NCI-H510A treated with DMSO at 0.1 percent for 48 hours (cell line): ENCODE measurements around the gene LGALS3BP.
A peak's percentile ranks its signal among the peaks of the same experiment; 100 is the strongest.

Source experiments
- DNase-seq: peaks from one replicate; lab custom pipeline; 2025; lab: John Stamatoyannopoulos, UW

LGALS3BP gene

DNA sequence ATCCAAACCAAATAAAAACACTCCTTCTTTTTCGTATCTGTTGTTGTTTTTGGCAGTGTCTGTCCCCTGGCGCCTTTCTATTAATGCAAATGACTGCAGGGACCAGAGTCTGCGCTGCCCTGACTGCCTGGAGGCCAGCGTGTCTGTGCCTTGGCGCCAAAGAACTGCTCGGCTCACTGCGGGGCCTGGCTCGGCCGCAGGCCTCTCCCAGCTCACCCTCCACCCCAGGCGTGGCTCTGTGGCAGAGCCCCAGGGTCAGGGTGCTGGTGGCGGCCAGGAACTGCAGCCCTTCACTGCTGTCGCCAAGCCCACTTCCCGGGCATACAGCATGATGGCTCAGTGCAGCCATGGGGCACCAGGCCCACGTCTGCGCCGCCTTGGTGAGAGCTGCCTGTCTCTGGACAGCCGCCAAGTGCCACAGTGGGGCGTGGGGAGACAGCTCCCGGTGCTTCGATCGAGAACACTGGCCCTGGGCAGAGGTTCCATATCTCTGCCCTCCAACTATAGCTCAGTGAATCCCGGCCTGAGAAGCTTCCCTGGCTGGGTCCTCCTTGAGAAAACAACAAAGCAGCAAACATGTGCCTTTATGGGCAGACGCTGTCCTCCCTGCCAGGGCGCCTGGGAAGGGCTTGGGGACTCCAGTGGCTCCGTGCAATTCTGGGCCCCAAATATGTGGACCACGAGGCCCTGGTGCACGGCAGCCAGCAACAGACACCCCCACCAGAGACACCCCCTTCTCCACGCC, 18.8 kb upstream of the LGALS3BP start:
- DNase-seq: no peak

GRCh38 chr17:78997881-78998280, 18.2 kb upstream of the LGALS3BP start:
- DNase-seq: no peak

DNA sequence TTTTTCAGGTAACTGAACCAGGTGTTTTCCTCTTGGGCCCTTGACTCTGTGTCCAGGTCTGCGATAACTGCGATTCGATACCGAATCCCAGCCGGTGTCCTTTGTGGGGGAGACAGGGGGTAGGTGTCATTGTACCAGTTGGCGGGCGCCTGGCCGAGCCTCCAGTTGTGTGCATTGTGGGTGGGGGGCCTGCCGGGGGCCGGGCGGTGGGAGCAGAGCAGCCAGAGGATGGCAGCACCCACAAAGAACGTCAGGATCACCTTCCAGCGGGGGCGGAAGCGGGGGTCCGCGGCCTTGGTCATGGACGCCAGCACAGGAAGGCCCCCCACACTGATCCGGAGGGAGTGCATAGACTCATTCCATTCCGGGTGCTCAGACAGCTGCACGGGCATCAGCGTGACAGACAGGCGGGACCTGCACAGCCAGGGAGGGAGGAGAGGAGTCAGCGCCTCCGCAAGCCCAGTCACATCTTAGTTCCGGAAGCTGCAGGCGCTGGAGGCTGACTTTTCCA, 17.6 kb upstream of the LGALS3BP start:
- no peak for DNase-seq

DNA sequence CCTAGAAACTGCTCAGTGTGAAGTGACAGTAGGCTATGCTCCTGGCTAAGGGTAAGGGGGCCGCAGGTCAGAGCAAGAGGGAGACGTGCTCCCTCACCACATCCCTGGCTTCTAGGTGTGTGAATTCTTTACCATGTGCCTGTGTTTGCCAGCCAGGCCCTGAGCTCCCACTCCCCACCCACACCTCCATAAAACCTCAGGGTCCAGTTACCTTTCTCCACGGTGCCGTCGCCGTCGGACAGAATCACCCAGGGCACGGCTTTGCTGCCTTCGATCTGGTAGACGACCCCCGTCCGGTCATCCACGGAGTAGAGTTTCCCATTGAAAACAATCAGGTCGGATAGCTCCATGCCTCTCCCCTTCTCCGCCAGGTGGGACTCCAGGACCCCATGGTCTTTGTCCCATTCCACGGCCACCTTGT, 17.1 kb upstream of the LGALS3BP start:
- no peak for DNase-seq

DNA sequence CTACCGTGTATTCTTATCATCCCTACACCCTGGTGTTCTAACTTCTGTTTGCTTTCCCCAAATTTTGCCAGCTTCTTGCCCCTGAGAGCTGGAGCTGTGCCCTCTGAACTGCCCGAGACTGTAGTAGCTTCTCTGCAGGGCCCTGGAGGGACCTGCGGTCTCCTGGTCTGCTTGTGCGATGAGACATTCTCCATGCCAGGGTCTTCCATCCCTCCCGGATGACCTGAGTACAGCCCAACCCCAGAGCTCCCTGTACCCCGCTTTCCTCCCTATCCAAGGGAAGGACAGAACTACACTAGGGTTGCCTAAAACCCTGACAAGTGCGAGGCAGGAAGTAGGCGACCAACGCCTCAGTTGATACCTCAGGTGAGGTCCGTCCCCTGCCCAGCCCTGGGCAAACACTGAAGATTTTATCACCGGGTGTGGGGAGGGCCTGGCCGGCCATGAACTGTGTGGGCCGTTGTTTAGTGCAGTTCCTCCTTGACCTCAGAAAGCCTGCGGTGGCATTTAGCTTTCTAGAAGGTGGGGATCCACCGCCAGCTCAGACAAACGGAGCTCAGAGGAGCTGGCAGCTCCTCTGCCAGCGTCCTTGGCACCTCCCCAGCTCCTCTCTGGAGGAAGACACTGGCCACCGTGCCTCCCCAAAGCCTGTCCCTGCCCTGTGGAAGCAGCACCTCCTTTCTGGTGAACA, 16.2 kb upstream of the LGALS3BP start:
- no peak for DNase-seq

- no peak for DNase-seq
Measured at GRCh38 chr17:78995022-78995760, 15.5 kb upstream of the LGALS3BP start.

- DNase-seq: no peak
Measured at GRCh38 chr17:78993981-78994671, 14.4 kb upstream of the LGALS3BP start.

DNA sequence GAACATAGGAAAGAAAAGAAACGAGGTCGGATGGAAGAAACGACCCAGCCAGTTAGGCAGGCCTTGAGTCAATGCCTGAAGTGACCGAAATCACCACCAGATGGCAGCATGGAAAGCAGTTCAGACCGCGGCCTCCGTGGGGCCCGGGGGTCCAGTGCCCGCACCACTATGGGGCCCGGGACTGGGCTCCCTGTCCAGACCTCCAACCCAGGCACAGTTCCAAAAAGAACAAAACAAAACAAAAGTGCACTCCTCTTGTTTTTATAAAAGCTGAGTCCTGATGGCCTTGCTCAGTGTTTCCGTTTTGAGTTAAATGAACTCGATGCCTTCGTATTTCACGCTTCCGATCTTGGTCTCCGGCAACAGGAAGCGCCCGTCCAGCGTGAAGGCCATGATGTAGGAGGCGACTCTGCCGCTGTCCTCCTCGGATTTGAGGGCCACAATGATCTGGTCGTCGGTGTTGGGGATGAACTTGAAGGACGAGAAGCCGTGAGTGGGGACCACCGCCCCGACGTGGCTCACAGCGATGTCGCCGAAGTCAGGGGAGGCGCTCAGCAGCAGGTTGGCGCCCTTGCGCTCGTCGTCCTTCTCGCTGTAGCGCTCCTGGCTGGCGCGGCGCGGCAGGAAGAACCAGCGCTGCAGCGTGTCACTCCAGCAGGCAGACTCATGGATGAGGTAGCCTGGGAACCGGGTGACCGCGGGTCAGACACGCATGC, 13.7 kb upstream of the LGALS3BP start:
- peak; percentile 32 for DNase-seq

- no peak for DNase-seq
Measured at GRCh38 chr17:78992542-78993212, 13.0 kb upstream of the LGALS3BP start.

DNA sequence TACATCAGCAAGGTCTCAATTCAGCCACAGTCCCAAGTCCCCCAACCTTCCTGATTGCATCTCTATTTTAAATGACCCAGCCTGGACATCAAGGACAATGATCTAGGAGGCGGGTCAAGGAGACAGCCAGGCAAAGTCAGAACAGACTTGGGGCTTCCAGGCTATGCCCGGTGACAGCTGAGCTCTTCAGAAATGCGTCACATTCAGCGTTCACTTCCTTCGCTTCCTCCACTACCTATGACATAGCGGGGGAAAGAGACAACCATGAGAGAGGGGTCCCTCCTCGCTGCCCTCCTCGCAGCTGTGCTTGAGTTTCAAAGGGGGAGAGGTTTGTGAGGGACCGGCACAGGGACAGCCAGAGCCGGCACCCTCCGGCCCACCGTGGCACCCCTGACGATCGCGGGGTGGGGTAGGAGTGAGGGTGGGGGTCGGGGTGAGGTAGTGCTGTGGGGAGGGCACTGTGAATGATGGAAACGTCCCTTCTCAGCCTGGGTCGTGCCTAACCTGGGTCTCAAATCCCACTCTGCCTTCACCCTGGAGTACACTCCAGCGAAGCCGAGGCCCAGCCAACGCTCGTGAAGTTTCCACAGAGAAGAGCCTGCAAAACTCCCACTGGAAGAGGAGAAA, 12.3 kb upstream of the LGALS3BP start:
- no peak for DNase-seq

- DNase-seq: no peak
Measured at GRCh38 chr17:78991017-78991738, 11.5 kb upstream of the LGALS3BP start.

DNA sequence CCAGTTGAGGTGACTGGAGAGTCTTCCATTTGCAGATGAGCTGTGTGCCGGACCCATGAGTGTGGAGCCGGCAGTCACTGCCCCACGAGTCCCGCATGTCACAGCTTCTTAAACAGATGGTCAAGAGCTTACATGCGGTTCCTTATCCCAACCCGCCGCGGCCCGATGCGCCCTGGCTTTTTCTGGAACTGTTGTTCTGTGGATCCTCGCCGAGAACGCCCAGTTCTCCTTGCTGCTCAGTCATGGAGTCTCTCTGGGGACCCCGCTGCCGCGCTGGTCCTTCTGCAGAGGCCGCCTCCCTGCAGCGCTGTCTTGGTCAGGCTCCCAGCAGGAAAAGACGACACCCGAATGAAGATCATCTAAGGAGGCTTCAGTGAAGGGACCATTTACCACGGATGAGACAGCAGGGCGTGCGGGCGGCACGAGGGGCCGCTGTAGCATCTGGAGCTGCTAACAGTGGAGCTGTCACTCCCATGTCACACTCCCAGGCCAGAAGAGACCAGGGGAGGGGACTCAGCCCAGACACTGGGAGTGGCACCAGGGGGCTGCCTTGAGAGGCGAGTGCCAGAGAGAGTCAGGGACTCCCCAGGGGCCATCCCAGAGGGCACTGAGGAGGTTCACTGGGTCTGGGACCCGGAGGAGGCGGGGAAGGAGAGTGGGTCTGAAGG, 10.8 kb upstream of the LGALS3BP start:
- DNase-seq: no peak

DNA sequence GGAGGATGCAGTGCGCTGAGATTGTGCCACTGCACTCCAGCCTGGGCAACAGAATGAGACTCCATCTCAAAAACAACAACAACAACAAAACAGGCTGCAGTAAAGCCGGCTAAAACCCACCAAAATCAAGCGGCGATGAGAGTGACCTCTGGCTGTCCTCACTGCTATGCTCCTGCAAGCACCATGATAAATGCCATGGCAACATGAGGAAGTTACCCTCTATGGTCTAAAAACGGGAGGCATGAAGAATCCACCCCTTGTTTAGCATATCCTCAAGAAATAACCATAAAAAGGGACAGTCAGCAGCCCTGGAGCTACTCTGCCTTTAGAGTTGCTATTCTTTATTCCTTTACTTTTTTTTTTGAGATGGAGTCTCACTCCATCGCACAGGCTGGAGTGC, 8.4 kb upstream of the LGALS3BP start:
- DNase-seq: no peak

DNA sequence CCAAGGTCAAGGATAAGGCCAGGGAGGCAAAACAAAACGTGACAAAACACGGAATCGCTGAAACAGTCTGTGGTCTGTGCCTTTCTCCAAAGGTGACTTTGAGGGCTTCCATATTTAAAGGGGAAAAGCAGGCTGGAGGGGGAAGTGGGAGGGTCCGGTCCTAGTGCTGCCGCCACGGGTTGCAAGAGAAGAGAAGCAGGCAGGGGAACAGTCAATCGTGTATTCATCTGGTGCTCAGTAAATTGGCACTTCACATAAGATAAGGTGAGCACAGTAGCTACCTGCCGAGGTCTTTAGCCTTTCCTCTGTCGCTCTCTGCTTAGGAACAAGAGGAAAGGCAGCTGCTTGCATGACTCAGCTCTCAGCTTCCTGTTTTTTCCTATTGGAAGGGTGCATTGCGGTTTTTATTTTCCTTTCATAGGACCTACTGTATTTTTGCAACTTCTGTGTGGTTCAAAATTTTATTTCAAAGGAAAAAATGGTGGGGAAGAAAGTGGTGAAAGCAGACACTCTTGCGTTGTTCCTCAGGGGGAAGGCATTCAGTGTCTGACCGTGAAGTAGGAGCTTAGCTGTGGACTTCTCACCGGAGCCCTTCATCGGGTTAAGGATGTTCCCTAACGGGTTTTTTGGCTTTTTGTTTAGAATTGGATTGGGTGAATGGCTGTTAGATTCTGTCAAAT, 7.1 kb upstream of the LGALS3BP start:
- DNase-seq: peak; percentile 86

- DNase-seq: peak; percentile 51
Measured at GRCh38 chr17:78986048-78986648, 6.4 kb upstream of the LGALS3BP start.

DNA sequence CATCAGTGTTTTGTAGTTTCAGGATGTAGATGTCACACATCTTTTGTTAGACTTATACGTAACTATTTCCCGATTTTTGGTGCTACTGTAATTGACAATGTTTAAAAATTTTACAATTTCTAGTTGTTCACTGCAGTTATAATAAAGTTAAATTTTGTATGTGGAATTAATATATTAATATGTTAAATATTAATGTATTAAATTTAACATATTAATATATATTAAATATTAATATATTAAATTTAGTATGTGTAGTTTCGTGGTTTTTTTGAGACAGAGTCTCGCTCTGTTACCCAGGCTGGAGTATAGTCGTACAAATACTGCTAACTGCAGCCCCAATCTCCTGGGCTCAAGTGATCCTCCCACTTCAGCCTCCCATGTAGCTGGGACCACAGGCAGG, 5.7 kb upstream of the LGALS3BP start:
- no peak for DNase-seq

DNA sequence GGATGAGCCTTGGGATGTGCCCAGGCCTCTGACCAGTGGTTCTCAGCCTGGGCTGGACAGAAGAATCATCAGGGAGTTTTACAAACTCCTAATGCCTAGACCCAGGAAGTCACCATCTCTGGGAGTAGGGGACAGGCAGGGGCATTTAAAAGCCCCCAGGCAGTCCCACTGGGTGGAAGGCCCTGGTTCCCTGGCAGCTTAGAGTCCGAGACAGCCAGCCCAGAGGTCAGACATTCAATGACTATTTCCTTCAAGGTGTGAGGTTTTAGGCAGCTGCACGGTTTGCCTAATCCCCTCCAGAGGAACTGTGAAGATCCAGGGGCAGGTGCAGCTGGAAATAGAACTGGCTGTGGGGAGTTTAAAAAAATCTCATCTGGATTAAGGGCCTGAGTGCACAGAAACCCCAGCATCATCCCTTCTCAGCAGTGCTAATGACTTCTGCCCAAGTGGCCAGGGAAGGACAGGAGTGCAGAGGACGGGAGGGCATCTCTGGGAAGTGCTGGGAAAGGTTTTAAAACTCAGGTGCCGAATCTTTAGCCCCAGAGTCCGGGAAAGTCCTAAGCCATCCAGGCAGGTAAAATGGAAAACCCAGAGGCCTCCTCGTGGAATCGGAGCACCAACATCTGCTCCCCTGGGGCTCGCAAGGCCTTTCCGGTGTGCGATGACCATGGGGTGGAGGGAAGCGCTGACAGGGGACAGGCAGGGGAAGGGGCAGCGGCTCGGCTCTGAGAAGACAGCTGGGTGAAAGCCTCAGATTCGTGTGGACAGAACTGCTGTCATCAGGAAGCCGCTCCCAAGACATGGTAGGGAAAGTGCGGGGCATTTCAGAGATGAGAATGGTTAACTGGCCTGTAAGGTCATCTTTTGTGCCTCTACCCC, 1.5 kb upstream of the LGALS3BP start:
- no peak for DNase-seq
